GM23338 (cell line): ENCODE measurements around the gene GRM2. TPM values are rescaled to one million over a fixed set of nuclear protein-coding genes. Genes with fewer than 3 reads are reported as not detected.

Experiments used
- ATAC-seq: fragments of 200-7000 bp; cut with Tn5 transposase; 3 replicates; pipeline ENCODE4 v1.9.1; 2020
- DNase-seq: peaks from one replicate; pipeline ENCODE4 v3.0.0-alpha.2; 2015; ENCODE audit warnings: low spot score
- H2AFZ ChIP-seq: fragments of 200-600 bp; sonication (generic); 2 replicates; pipeline ENCODE4 v1.8.0; 2016; ENCODE audit warnings: antibody characterized with exemption, mild to moderate bottlenecking, moderate library complexity
- H3F3A ChIP-seq: fragments of 200-600 bp; sonication (generic); replicated peaks from 2 replicates; pipeline ENCODE4 v1.8.0; 2017; ENCODE audit warnings: antibody characterized with exemption, mixed run types, low read depth
- H3K27ac ChIP-seq: fragments of 200-600 bp; sonication (generic); 2 replicates; pipeline ENCODE4 v1.6.1; 2016; ENCODE audit warnings: low read depth
- H3K27me3 ChIP-seq: fragments of 200-600 bp; sonication (generic); 2 replicates; pipeline ENCODE4 v1.8.0; 2016; ENCODE audit warnings: mild to moderate bottlenecking, mixed run types, moderate library complexity; ENCODE audit not compliant: insufficient read depth
- H3K36me3 ChIP-seq: fragments of 200-600 bp; sonication (generic); 2 replicates; pipeline ENCODE4 v1.8.0; 2016; ENCODE audit warnings: mild to moderate bottlenecking; ENCODE audit not compliant: insufficient read depth
- H3K4me1 ChIP-seq: fragments of 200-600 bp; sonication (generic); 2 replicates; pipeline ENCODE4 v1.8.0; 2016; ENCODE audit warnings: mild to moderate bottlenecking, moderate library complexity; ENCODE audit not compliant: insufficient read depth
- H3K4me2 ChIP-seq: fragments of 200-600 bp; sonication (generic); 2 replicates; pipeline ENCODE4 v1.7.1; 2017; ENCODE audit warnings: mixed run types
- H3K4me3 ChIP-seq: fragments of 200-600 bp; sonication (generic); 2 replicates; pipeline ENCODE4 v1.6.1; 2016; ENCODE audit warnings: mixed run types
- H3K79me2 ChIP-seq: fragments of 200-600 bp; sonication (generic); replicated peaks from 2 replicates; pipeline ENCODE4 v1.8.0; 2017; ENCODE audit warnings: mild to moderate bottlenecking; ENCODE audit not compliant: insufficient read depth
- H3K9me2 ChIP-seq: fragments of 200-600 bp; sonication (generic); 2 replicates; pipeline ENCODE4 v1.8.0; 2017; ENCODE audit not compliant: insufficient read depth
- H4K20me1 ChIP-seq: fragments of 200-600 bp; sonication (generic); replicated peaks from 2 replicates; pipeline ENCODE4 v1.8.0; 2017; ENCODE audit warnings: mild to moderate bottlenecking; ENCODE audit not compliant: insufficient read depth
- H3K27ac Mint-ChIP-seq: 2 replicates; pipeline ENCODE4 v1.8.0; 2020; ENCODE audit warnings: inconsistent platforms, mild to moderate bottlenecking, moderate library complexity, mixed read lengths
- H3K27me3 Mint-ChIP-seq: 3 replicates; pipeline ENCODE4 v1.8.0; 2022; ENCODE audit warnings: low read depth, mild to moderate bottlenecking, moderate library complexity, mixed read lengths, inconsistent platforms; ENCODE audit not compliant: insufficient read depth, poor library complexity
- H3K36me3 Mint-ChIP-seq: 3 replicates; pipeline ENCODE4 v1.8.0; 2021; ENCODE audit warnings: low read depth, mild to moderate bottlenecking, inconsistent platforms, moderate library complexity, mixed read lengths
- H3K4me1 Mint-ChIP-seq: 3 replicates; pipeline ENCODE4 v1.8.0; 2020; ENCODE audit warnings: mild to moderate bottlenecking, inconsistent platforms, mixed read lengths
- H3K4me3 Mint-ChIP-seq: 3 replicates; pipeline ENCODE4 v1.8.0; 2021; ENCODE audit warnings: moderate library complexity, mild to moderate bottlenecking, inconsistent platforms, mixed read lengths
- H3K9me3 Mint-ChIP-seq: 3 replicates; pipeline ENCODE4 v1.8.0; 2020; ENCODE audit warnings: moderate library complexity, mild to moderate bottlenecking, inconsistent platforms, mixed read lengths
- CREB1 ChIP-seq: fragments of 250-450 bp; sonication (Bioruptor Pico); IDR thresholded peaks from 2 replicates; pipeline ENCODE4 v1.5.0; 2020; ENCODE audit warnings: low read depth, mild to moderate bottlenecking, moderate library complexity
- EZH2 ChIP-seq: fragments of 200-600 bp; sonication (generic); IDR thresholded peaks from one replicate; pipeline ENCODE4 v1.8.0; 2017; ENCODE audit warnings: antibody characterized with exemption, mild to moderate bottlenecking, low read depth; ENCODE audit not compliant: unreplicated experiment
- EZH2phosphoT487 ChIP-seq: fragments of 200-600 bp; sonication (generic); IDR thresholded peaks from one replicate; pipeline ENCODE4 v1.8.1; 2018; ENCODE audit warnings: antibody characterized with exemption; ENCODE audit not compliant: unreplicated experiment
- JUNB ChIP-seq: IDR thresholded peaks from one replicate; pipeline ENCODE4 v1.6.1; 2016; ENCODE audit warnings: antibody characterized with exemption; ENCODE audit not compliant: unreplicated experiment
- NANOG ChIP-seq: IDR thresholded peaks from 2 replicates; pipeline ENCODE4 v1.6.1; 2016; ENCODE audit warnings: antibody characterized with exemption, borderline replicate concordance
- POLR2AphosphoS5 ChIP-seq: IDR thresholded peaks from 2 replicates; pipeline ENCODE4 v1.6.1; 2016; ENCODE audit warnings: antibody characterized with exemption, low read depth
- STAT1 ChIP-seq: IDR thresholded peaks from one replicate; pipeline ENCODE4 v1.6.1; 2016; ENCODE audit warnings: antibody characterized with exemption; ENCODE audit not compliant: unreplicated experiment
- ZNF114 ChIP-seq: fragments of 250-450 bp; sonication (Bioruptor Pico); IDR thresholded peaks from 2 replicates; pipeline ENCODE4 v1.5.0; 2020; ENCODE audit warnings: mild to moderate bottlenecking, moderate library complexity
- ZNF331 ChIP-seq: fragments of 250-450 bp; sonication (Bioruptor Pico); IDR thresholded peaks from 2 replicates; pipeline ENCODE4 v1.5.0; 2020; ENCODE audit warnings: low read depth, mild to moderate bottlenecking, moderate library complexity
- polyA plus RNA-seq: library from polyadenylated mRNA; unstranded; fragments of >200 nt; fragmentation: Nextera tagmentation; extraction: Ambion mirVana; gene quantifications from 2 replicates; pipeline ENCODE4 v1.2.1, GENCODE V29; 2016
- total RNA-seq: library from RNA; depleted of rRNA; stranded (reverse); fragments of >200 nt; shearing (Covaris generic); gene quantifications from 2 replicates; pipeline ENCODE4 v1.2.3, GENCODE V29; 2014
- TF ChIP-seq, protein P1 (sequence below): IDR thresholded peaks from 2 replicates; pipeline ENCODE4 v1.6.1; 2016; ENCODE audit warnings: antibody characterized with exemption
- TF ChIP-seq, protein P2 (sequence below): fragments of 250-450 bp; sonication (Bioruptor Pico); IDR thresholded peaks from 2 replicates; pipeline ENCODE4 v1.5.0; 2020; ENCODE audit warnings: mild to moderate bottlenecking, moderate library complexity
- TF ChIP-seq, protein P3 (sequence below): IDR thresholded peaks from one replicate; pipeline ENCODE4 v1.6.1; 2018; ENCODE audit warnings: antibody characterized with exemption; ENCODE audit not compliant: unreplicated experiment
- TF ChIP-seq, protein P4 (sequence below), 2 experiments: fragments of 200-600 bp in 1 of 2; sonication (generic) in 1 of 2; conservative IDR thresholded peaks; 2 replicates each; pipeline versions ENCODE4 v1.5.1 to v1.6.1; 2016 to 2017; ENCODE audit warnings: antibody characterized with exemption in 2 of 2, low read depth in 2 of 2, mild to moderate bottlenecking in 2 of 2, moderate library complexity in 1 of 2

Gene GRM2
- total and polyA plus RNA-seq, 2 experiments from 2014 or later, result 2.1 to 5.1 TPM

DNA sequence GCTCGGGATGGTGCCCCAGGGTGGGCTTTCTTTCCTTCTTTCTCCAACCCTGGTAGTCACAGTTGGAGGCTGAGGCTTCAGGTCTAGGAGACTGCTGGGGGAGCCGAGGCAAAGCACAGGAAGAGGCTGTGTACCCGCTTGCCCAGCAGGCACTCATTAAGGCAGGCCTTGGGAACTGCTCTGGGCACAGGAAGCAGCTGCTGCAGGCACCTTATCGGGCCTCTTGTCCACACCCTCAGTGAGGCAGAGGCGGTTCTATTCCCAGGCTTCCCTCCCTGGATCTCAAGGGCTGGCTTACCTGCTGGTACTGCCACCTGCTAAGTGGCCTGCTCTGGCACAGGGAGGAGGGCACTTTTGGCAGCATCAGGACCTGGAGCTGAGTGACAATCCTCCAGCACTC lies 15.8 kb upstream of the GRM2 start:
- ATAC-seq (no peak; the same call in 2 of the 3 replicates), DNase-seq (no peak)
- no peaks in the 10 kb centered on the region for H4K20me1 ChIP-seq
- H3K27me3 Mint-ChIP-seq, result peaks cover 26% of the 10 kb centered on the region
- H2AFZ ChIP-seq, result no peak overlapping the region
- no peaks in the 10 kb centered on the region for H3K9me2 ChIP-seq
- H3K4me1 ChIP-seq, result no peaks in the 10 kb centered on the region; the same call in 1 of the 2 replicates
- H3K36me3 Mint-ChIP-seq, result no peaks in the 10 kb centered on the region; the same call in 1 of the 3 replicates
- H3K4me3 ChIP-seq, result no peak overlapping the region
- no peak overlapping the region for H3K27ac ChIP-seq
- no peaks in the 10 kb centered on the region for H3F3A ChIP-seq
- H3K79me2 ChIP-seq, result no peaks in the 10 kb centered on the region
- H3K27ac Mint-ChIP-seq, result no peak overlapping the region
- H3K9me3 Mint-ChIP-seq, result no peaks in the 10 kb centered on the region
- no peak overlapping the region for H3K4me2 ChIP-seq
- H3K36me3 ChIP-seq, result no peaks in the 10 kb centered on the region
- no peak overlapping the region for H3K4me3 Mint-ChIP-seq
- peaks cover 16% of the 10 kb centered on the region for H3K4me1 Mint-ChIP-seq
- TF ChIP-seq NANOG, result no peak
- TF ChIP-seq, protein P1, sequence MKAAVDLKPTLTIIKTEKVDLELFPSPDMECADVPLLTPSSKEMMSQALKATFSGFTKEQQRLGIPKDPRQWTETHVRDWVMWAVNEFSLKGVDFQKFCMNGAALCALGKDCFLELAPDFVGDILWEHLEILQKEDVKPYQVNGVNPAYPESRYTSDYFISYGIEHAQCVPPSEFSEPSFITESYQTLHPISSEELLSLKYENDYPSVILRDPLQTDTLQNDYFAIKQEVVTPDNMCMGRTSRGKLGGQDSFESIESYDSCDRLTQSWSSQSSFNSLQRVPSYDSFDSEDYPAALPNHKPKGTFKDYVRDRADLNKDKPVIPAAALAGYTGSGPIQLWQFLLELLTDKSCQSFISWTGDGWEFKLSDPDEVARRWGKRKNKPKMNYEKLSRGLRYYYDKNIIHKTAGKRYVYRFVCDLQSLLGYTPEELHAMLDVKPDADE, result no peak
- TF ChIP-seq CREB1, result no peak
- no peak for TF ChIP-seq JUNB
- TF ChIP-seq, protein P2, sequence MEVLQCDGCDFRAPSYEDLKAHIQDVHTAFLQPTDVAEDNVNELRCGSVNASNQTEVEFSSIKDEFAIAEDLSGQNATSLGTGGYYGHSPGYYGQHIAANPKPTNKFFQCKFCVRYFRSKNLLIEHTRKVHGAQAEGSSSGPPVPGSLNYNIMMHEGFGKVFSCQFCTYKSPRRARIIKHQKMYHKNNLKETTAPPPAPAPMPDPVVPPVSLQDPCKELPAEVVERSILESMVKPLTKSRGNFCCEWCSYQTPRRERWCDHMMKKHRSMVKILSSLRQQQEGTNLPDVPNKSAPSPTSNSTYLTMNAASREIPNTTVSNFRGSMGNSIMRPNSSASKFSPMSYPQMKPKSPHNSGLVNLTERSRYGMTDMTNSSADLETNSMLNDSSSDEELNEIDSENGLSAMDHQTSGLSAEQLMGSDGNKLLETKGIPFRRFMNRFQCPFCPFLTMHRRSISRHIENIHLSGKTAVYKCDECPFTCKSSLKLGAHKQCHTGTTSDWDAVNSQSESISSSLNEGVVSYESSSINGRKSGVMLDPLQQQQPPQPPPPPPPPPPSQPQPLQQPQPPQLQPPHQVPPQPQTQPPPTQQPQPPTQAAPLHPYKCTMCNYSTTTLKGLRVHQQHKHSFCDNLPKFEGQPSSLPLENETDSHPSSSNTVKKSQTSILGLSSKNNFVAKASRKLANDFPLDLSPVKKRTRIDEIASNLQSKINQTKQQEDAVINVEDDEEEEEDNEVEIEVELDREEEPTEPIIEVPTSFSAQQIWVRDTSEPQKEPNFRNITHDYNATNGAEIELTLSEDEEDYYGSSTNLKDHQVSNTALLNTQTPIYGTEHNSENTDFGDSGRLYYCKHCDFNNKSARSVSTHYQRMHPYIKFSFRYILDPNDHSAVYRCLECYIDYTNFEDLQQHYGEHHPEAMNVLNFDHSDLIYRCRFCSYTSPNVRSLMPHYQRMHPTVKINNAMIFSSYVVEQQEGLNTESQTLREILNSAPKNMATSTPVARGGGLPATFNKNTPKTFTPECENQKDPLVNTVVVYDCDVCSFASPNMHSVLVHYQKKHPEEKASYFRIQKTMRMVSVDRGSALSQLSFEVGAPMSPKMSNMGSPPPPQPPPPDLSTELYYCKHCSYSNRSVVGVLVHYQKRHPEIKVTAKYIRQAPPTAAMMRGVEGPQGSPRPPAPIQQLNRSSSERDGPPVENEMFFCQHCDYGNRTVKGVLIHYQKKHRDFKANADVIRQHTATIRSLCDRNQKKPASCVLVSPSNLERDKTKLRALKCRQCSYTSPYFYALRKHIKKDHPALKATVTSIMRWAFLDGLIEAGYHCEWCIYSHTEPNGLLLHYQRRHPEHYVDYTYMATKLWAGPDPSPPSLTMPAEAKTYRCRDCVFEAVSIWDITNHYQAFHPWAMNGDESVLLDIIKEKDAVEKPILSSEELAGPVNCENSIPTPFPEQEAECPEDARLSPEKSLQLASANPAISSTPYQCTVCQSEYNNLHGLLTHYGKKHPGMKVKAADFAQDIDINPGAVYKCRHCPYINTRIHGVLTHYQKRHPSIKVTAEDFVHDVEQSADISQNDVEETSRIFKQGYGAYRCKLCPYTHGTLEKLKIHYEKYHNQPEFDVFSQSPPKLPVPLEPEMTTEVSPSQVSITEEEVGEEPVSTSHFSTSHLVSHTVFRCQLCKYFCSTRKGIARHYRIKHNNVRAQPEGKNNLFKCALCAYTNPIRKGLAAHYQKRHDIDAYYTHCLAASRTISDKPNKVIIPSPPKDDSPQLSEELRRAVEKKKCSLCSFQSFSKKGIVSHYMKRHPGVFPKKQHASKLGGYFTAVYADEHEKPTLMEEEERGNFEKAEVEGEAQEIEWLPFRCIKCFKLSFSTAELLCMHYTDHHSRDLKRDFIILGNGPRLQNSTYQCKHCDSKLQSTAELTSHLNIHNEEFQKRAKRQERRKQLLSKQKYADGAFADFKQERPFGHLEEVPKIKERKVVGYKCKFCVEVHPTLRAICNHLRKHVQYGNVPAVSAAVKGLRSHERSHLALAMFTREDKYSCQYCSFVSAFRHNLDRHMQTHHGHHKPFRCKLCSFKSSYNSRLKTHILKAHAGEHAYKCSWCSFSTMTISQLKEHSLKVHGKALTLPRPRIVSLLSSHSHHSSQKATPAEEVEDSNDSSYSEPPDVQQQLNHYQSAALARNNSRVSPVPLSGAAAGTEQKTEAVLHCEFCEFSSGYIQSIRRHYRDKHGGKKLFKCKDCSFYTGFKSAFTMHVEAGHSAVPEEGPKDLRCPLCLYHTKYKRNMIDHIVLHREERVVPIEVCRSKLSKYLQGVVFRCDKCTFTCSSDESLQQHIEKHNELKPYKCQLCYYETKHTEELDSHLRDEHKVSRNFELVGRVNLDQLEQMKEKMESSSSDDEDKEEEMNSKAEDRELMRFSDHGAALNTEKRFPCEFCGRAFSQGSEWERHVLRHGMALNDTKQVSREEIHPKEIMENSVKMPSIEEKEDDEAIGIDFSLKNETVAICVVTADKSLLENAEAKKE (CRISPR knock-in tag), result no peak
- TF ChIP-seq STAT1, result no peak
- no peak for TF ChIP-seq POLR2AphosphoS5
- TF ChIP-seq, protein P3, sequence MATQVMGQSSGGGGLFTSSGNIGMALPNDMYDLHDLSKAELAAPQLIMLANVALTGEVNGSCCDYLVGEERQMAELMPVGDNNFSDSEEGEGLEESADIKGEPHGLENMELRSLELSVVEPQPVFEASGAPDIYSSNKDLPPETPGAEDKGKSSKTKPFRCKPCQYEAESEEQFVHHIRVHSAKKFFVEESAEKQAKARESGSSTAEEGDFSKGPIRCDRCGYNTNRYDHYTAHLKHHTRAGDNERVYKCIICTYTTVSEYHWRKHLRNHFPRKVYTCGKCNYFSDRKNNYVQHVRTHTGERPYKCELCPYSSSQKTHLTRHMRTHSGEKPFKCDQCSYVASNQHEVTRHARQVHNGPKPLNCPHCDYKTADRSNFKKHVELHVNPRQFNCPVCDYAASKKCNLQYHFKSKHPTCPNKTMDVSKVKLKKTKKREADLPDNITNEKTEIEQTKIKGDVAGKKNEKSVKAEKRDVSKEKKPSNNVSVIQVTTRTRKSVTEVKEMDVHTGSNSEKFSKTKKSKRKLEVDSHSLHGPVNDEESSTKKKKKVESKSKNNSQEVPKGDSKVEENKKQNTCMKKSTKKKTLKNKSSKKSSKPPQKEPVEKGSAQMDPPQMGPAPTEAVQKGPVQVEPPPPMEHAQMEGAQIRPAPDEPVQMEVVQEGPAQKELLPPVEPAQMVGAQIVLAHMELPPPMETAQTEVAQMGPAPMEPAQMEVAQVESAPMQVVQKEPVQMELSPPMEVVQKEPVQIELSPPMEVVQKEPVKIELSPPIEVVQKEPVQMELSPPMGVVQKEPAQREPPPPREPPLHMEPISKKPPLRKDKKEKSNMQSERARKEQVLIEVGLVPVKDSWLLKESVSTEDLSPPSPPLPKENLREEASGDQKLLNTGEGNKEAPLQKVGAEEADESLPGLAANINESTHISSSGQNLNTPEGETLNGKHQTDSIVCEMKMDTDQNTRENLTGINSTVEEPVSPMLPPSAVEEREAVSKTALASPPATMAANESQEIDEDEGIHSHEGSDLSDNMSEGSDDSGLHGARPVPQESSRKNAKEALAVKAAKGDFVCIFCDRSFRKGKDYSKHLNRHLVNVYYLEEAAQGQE, result no peak
- TF ChIP-seq EZH2, result no peak
- TF ChIP-seq, protein P4, sequence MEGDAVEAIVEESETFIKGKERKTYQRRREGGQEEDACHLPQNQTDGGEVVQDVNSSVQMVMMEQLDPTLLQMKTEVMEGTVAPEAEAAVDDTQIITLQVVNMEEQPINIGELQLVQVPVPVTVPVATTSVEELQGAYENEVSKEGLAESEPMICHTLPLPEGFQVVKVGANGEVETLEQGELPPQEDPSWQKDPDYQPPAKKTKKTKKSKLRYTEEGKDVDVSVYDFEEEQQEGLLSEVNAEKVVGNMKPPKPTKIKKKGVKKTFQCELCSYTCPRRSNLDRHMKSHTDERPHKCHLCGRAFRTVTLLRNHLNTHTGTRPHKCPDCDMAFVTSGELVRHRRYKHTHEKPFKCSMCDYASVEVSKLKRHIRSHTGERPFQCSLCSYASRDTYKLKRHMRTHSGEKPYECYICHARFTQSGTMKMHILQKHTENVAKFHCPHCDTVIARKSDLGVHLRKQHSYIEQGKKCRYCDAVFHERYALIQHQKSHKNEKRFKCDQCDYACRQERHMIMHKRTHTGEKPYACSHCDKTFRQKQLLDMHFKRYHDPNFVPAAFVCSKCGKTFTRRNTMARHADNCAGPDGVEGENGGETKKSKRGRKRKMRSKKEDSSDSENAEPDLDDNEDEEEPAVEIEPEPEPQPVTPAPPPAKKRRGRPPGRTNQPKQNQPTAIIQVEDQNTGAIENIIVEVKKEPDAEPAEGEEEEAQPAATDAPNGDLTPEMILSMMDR (conservative IDR thresholded peaks at IDR 0.05; ENCODE audit: low read depth in 2 of 2), result no peak
- TF ChIP-seq EZH2phosphoT487, result no peak
- no peak for TF ChIP-seq ZNF331
- no peak for TF ChIP-seq ZNF114 (CRISPR knock-in tag)
- H3K27me3 ChIP-seq, result no peaks in the 10 kb centered on the region
